NT2/D1 (cell line): ENCODE measurements around the gene NHS.

Source experiments
- DNase-seq: peaks from one replicate; pipeline ENCODE4 v3.0.0-alpha.2; 2011; ENCODE audit warnings: low read depth, low spot score
- H3K27me3 ChIP-seq: 2 replicates; pipeline ENCODE4 v1.6.0; 2011; ENCODE audit warnings: mild to moderate bottlenecking; ENCODE audit not compliant: insufficient read length, insufficient read depth
- H3K36me3 ChIP-seq: 2 replicates; pipeline ENCODE4 v1.6.1; 2011; ENCODE audit warnings: mild to moderate bottlenecking, low read length, mixed read lengths; ENCODE audit not compliant: insufficient read depth, insufficient read length
- H3K4me1 ChIP-seq: 2 replicates; pipeline ENCODE4 v1.5.1; 2011; ENCODE audit not compliant: insufficient read depth, insufficient read length
- H3K4me3 ChIP-seq: 2 replicates; pipeline ENCODE4 v1.5.1; 2011; ENCODE audit warnings: low read depth; ENCODE audit not compliant: insufficient read length
- H3K9ac ChIP-seq: 2 replicates; pipeline ENCODE4 v1.6.0; 2011; ENCODE audit warnings: low read depth; ENCODE audit not compliant: insufficient read length
- H3K9me3 ChIP-seq: 2 replicates; pipeline ENCODE4 v1.5.1; 2011; ENCODE audit warnings: mild to moderate bottlenecking, low read length; ENCODE audit not compliant: insufficient read depth
- SUZ12 ChIP-seq: IDR thresholded peaks from 2 replicates; pipeline ENCODE4 v1.6.1; 2011; ENCODE audit not compliant: insufficient read length, insufficient read depth; ENCODE audit errors: extremely low read depth
- YY1 ChIP-seq: IDR thresholded peaks from 2 replicates; pipeline ENCODE4 v1.6.1; 2011; ENCODE audit not compliant: insufficient read length, insufficient read depth
- ZNF274 ChIP-seq: IDR thresholded peaks from 2 replicates; pipeline ENCODE4 v1.6.1; 2011; ENCODE audit warnings: mild to moderate bottlenecking, low read depth, low read length

Gene NHS

DNA sequence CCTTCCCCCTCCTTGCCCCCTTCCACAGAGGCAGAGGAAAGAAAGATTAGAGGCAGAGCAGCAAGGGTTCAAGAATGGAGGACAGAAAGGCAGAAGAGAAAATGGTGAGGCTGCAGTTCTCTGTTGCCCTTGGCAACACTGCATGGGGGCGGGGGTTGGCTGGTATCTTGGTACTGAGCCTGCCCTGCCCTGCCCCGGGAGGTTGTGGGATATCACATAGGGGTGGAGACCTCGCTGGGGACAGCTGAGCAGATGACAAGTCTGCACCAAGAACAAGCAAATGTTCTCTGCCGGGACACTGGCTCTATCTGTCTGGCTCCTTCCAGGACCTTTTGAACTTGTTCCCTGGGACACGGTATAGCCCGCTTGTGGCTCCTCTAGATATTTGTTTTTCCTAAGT, 39.8 kb downstream of the NHS start:
- Histone ChIP-seq H3K4me1 (peaks cover 4% of the 10 kb centered on the region), H3K9me3 (no peaks in the 10 kb centered on the region), H3K9ac (no peak overlapping the region), H3K36me3 (no peaks in the 10 kb centered on the region), H3K27me3 (no peaks in the 10 kb centered on the region), H3K4me3 (no peak overlapping the region)
- no peak for TF ChIP-seq ZNF274
- no peak for TF ChIP-seq SUZ12
- TF ChIP-seq YY1, result no peak
- no peak for DNase-seq

DNA sequence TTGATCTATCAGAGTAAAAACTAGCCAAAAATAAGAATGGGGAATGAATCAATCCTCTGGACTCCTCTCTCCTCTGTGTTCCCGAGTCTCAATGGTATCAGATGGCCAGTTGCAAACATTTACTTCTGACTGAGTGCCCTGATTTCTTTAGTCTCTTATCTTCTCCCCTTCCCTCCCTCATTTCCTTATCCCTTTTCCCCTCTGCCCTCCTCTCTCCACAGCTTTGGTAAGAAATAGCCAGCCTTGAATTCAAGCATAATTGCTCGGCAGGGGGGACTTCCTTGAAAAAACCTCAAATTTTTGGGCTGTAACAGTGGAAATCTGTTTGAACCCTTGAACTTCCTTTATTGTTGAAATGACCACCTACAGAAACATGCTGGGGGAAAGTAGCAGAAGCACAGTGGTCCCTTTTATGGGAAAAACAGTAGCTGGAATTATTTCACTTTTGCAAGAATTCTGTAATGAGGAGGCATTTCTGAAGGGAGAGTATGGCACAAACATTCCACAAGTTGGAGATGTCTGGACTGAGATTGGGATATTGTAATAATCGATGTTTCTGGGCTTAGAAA, 40.3 kb downstream of the NHS start:
- no peak for DNase-seq
- Histone ChIP-seq H3K4me1 (peaks cover 4% of the 10 kb centered on the region), H3K36me3 (no peaks in the 10 kb centered on the region), H3K27me3 (no peaks in the 10 kb centered on the region), H3K4me3 (no peak overlapping the region), H3K9me3 (no peaks in the 10 kb centered on the region), H3K9ac (no peak overlapping the region)
- TF ChIP-seq ZNF274 (no peak), YY1 (no peak), SUZ12 (no peak)

DNA sequence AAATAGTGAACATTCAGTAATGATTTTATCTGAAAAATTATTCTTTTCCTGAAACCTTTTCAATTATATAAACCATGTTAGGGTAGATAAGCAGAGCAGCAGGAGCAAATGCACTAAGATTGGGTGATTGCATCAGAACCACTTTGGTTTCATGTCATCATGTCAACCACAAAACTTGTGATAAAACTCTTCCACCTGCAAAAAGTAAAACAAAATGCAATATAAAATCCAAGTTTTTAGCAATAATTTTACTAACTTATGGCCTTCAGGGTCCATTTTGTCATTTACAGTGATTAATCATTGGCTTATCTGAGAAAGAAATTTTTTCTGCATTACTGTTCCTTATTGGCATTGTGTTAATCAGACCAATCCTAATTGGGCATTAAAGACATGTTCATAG, 42.4 kb downstream of the NHS start:
- Histone ChIP-seq H3K27me3 (no peaks in the 10 kb centered on the region), H3K4me3 (no peak overlapping the region), H3K4me1 (peaks cover 4% of the 10 kb centered on the region), H3K9me3 (no peaks in the 10 kb centered on the region), H3K36me3 (no peaks in the 10 kb centered on the region), H3K9ac (no peak overlapping the region)
- DNase-seq, result no peak
- no peak for TF ChIP-seq ZNF274

DNA sequence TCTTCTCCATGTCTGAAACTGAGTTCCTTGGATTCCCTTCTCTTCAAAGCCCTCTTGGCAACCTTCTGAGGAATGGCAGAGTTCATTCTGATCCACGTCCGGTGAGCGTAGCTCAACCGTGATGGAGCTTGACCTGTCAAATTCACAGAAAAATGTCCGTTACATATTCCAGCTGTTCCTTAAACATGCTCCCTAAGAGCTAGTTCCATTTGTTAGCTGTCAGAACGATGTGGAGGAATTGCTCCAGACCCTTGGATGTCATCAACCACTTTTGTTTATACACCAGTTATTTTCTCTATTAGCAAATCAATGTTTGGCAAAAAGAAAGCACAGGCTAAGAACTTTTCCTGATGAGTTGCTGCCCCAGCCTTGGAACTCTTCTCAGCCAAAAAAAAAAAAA, 50.1 kb downstream of the NHS start:
- Histone ChIP-seq H3K4me1 (no peaks in the 10 kb centered on the region), H3K9ac (no peak overlapping the region), H3K4me3 (no peak overlapping the region), H3K36me3 (no peaks in the 10 kb centered on the region), H3K9me3 (no peaks in the 10 kb centered on the region), H3K27me3 (no peaks in the 10 kb centered on the region)
- no peak for DNase-seq
- TF ChIP-seq YY1, result no peak
- no peak for TF ChIP-seq SUZ12
- no peak for TF ChIP-seq ZNF274

DNA sequence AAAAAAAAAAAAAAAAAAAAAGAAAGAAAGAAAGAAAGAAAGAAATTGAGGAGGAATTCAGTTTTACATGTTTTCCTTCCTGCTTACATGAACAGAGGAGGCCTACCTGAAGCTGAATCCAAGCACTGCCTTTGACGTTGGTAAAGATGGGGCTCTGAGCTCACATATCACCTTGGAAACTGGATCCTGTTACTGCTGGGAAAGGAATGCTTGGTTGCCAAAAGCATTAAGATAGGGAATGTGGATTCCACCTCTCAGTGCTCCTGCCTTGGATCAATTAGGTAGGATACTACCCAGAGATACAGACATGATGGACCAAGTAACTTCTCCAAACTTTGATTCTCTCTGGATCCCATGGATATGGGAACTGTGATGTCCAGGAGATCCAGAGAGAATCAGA, 50.6 kb downstream of the NHS start:
- TF ChIP-seq SUZ12, result no peak
- TF ChIP-seq YY1, result no peak
- no peak for TF ChIP-seq ZNF274
- H3K4me1 ChIP-seq, result no peaks in the 10 kb centered on the region

DNA sequence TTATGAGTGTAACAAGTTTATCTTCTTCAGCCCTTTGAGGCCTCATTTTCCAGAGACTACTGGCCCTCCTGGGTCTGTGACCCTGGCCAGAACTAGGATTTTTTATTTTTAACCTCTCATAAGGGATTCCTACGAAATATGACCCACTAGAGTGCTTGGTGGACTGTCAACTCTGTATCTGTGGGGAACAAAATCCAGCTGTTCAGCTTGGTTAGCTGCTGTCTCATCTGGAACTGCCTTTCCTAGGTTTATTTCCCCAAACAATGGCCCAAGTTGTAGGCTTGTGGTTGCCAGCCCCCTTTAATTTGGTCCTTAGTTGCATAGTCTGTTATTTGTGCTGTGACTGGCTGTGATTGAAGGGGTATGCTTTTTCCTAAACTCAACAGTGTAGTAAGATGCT, 56.2 kb downstream of the NHS start:
- TF ChIP-seq YY1 (no peak), ZNF274 (no peak), SUZ12 (no peak)
- Histone ChIP-seq H3K9ac (no peak overlapping the region), H3K9me3 (no peaks in the 10 kb centered on the region), H3K4me1 (peaks cover 7% of the 10 kb centered on the region), H3K36me3 (no peaks in the 10 kb centered on the region), H3K4me3 (no peak overlapping the region), H3K27me3 (no peaks in the 10 kb centered on the region)
- no peak for DNase-seq

More for the DNA sequence above, 50.6 kb downstream of the NHS start:
- Histone ChIP-seq H3K4me3 (no peak overlapping the region), H3K36me3 (no peaks in the 10 kb centered on the region), H3K9ac (no peak overlapping the region), H3K27me3 (no peaks in the 10 kb centered on the region), H3K9me3 (no peaks in the 10 kb centered on the region)
- DNase-seq, result no peak

DNA sequence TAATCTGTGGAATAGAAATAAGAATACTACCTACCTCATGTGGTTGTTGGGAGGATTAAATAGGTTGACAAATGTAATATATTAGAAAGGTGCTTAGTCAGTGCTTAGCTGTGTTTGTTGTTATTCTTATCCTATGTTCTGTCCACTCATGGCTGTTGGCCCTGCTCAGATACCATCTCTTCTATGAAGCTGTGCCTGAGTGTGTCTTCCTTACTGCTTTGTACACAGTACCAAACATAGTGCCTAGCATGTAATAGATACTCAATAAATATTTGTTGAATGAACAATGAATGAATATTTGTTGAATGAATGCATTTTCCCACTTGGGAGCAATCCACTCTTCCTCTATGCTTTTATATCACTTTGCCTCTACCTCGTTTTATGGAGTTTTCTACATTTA, 57.2 kb downstream of the NHS start:
- no peak for DNase-seq
- no peaks in the 10 kb centered on the region for H3K9me3 ChIP-seq
- TF ChIP-seq SUZ12 (no peak), YY1 (no peak), ZNF274 (no peak)
- no peak overlapping the region for H3K9ac ChIP-seq
- H3K4me1 ChIP-seq, result peaks cover 7% of the 10 kb centered on the region
- H3K36me3 ChIP-seq, result no peaks in the 10 kb centered on the region
- no peaks in the 10 kb centered on the region for H3K27me3 ChIP-seq
- no peak overlapping the region for H3K4me3 ChIP-seq

DNA sequence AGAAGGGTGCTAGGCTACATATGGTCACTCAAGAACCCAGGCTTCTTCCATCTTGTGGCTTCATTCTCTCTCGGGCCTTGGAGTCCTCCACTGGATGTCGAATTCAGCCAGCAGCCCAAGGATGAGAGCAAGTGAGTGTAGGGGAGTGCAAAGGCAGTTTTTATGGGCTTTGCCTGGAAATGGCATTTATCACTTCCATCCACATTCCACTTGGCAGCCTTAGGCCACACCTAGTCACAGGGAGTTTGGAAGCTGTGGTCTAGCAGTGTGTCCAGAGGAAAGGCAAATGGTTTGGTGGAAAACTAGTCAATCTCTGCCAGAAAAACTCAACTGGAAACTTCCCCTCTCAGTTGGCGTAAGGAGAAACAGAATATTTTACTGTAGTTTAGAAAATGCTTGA, 59.0 kb downstream of the NHS start:
- Histone ChIP-seq H3K4me1 (peaks cover 7% of the 10 kb centered on the region), H3K27me3 (no peaks in the 10 kb centered on the region), H3K9me3 (no peaks in the 10 kb centered on the region), H3K9ac (no peak overlapping the region), H3K4me3 (no peak overlapping the region), H3K36me3 (no peaks in the 10 kb centered on the region)
- no peak for TF ChIP-seq SUZ12
- no peak for TF ChIP-seq YY1
- TF ChIP-seq ZNF274, result no peak
- no peak for DNase-seq
